Ovary (tissue), 9 donors: ENCODE data around the gene DDX20. TPM values are rescaled to one million over a fixed set of nuclear protein-coding genes. Genes with fewer than 3 reads are reported as not detected.

ENCODE experiments used
- DNase-seq, 5 donors: peaks; one replicate each; pipeline ENCODE4 v3.0.0-alpha.2; 2019 to 2020
- H3K27ac ChIP-seq, 2 donors: fragments of 200-600 bp; one replicate each; pipeline versions ENCODE4 v1.5.1 to v1.8.0; 2019 to 2022
- H3K27me3 ChIP-seq: fragments of 200-600 bp; one replicate; pipeline ENCODE4 v1.8.0; 2022
- H3K36me3 ChIP-seq: fragments of 200-600 bp; sonication (generic); one replicate; pipeline ENCODE4 v1.5.1; 2019
- H3K4me1 ChIP-seq: one replicate; pipeline ENCODE4 v1.8.1; 2013; ENCODE audit warnings: mild to moderate bottlenecking, moderate library complexity; ENCODE audit not compliant: insufficient read depth
- H3K4me3 ChIP-seq: fragments of 200-600 bp; sonication (generic); one replicate; pipeline ENCODE4 v1.5.1; 2017
- H3K9me3 ChIP-seq, 2 donors: fragments of 200-600 bp in 1 of 2; sonication (generic) in 1 of 2; one replicate each; pipeline versions ENCODE4 v1.5.1 to v1.8.1; 2013 to 2019; ENCODE audit warnings: mild to moderate bottlenecking in 1 of 2, moderate library complexity in 1 of 2
- CTCF ChIP-seq, 3 donors: fragments of 450-650 bp in 2 of 3; fragments of 200-600 bp in 1 of 3; IDR thresholded peaks; one replicate each; pipeline versions ENCODE4 v1.5.1 to v1.8.0; 2016 to 2022; ENCODE audit warnings: antibody characterized with exemption in 3 of 3, mild to moderate bottlenecking in 1 of 3
- EP300 ChIP-seq: sonication (generic); formaldehyde crosslinking; IDR thresholded peaks from one replicate; pipeline ENCODE4 v1.6.1; 2017; ENCODE audit warnings: antibody characterized with exemption
- POLR2A ChIP-seq: fragments of 450-650 bp; IDR thresholded peaks from one replicate; pipeline ENCODE4 v1.6.1; 2017; ENCODE audit warnings: antibody characterized with exemption, mild to moderate bottlenecking, moderate library complexity
- WGBS, 3 donors: extraction: QIAGEN DNeasy Blood & Tissue Kit in 1 of 3; methylation state at CpG; one replicate each; pipeline versions ENCODE4 v1.1.5 to v1.1.7; 2013 to 2017; 5-methylcytosine and 5-hydroxymethylcytosine counted together
- intact Hi-C, 4 donors: fragments of 100-400 bp; cut with DNase I; formaldehyde crosslinking; loops; one replicate each; pipeline versions ENCODE4 v1.11.0 to v1.15.1; 2022 to 2023
- polyA plus RNA-seq, 2 donors: library from polyadenylated mRNA; stranded (reverse); fragments of 200-250 nt in 1 of 2; fragments of 350-450 nt in 1 of 2; fragmentation: Illumina TruSeq in 1 of 2; extraction: RNeasy Lipid Tissue Mini Kit (QIAGEN cat#74804) in 1 of 2; gene quantifications; one replicate each; pipeline ENCODE4 v1.2.3, GENCODE V29; 2013 to 2014
- total RNA-seq, 7 donors: library from RNA; depleted of rRNA in 2 of 7; stranded (reverse); fragments of >200 nt in 2 of 7; fragmentation: NEBNext Ultra II Directional in 3 of 7; extraction: Animal tissue kit (Norgen Biotek cat#: 25700) in 3 of 7; gene quantifications; one replicate each; pipeline versions ENCODE4 v1.1.0 to v1.2.4, GENCODE V29; 2016 to 2023
- donor health status: DM: no; HTN: no; CAD: no; lungs with moderate emphysema.
- donor health status: DM: no; HTN: no; CAD: no.
- donor health status: Bipolar disorder and iron deficiency.
- donor health status: DM: yes; HTN: yes; CAD: no.
- donor health status: DM: no; HTN: no; CAD: no.
- donor health status: DM: yes; HTN: yes; CAD: no.

Gene DDX20
- total and polyA plus RNA-seq, 9 donors = 7.3 to 26.9 (median 11.8) TPM

DNA sequence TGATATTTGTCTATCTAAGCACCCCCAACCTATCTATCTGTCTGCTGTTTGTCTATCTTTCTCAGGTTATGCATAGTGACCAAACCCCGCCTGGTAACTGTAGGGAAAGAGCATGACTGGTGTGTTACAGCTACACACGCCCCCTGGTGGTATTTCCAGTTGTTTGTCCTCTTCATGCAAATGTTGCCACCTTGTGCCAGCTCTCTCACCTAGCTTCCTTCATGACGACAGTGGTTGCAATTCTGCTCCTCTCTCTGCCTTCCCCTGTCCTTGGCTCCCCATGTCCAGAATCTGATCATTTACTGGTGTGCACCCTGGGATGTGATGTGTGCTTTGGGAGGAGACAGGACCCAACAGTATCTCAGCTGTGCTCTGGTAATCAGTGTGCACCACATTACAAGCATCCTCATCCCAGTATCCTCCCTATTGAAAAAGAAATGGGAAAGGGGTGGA is 8.4 kb upstream of the DDX20 start:
- WGBS, 3 donors = 58 to 63% (median 58%) methylated on average over 3 of the region's 3 CpGs
- no peaks in the 10 kb centered on the region for H3K9me3 ChIP-seq
- H3K27ac ChIP-seq = no peak overlapping the region
- intact Hi-C loops = loop anchor here in 1 of 4 donors (10.0 kb wide), 1 partner anchor 243 kb away; the partner anchor contains the start of genes ADORA3 and TMIGD3
- H3K4me3 ChIP-seq = no peak overlapping the region
- TF ChIP-seq CTCF (IDR thresholded peaks at IDR 0.05) = peak in 2 of 3 donors; percentile 12 to 32
- no peak for TF ChIP-seq EP300
- H3K4me1 ChIP-seq = no peaks in the 10 kb centered on the region
- peak in 1 of 5 donors; percentile 50 for DNase-seq
- no peaks in the 10 kb centered on the region for H3K27me3 ChIP-seq
- no peaks in the 10 kb centered on the region for H3K36me3 ChIP-seq

DNA sequence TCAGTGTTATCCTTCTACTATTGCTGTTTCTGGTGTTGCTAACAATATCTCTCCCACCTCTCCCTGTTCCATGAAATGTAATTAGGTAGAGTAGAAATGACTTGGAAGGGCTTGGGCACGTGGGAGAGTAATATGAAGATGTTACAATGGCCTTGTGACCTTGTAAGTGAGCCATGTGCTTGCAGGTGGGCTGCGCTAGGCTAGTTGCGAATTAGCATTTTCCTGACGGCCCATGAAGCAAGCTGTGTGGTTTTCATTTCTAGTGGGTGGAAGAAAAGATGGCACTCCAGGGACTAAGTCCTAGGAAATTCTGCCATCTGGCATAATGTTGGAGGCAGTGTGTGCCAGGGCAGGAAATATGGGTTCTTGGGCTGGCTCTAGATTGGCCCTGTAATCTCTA is 7.8 kb upstream of the DDX20 start:
- no peaks in the 10 kb centered on the region for H3K27me3 ChIP-seq
- no peaks in the 10 kb centered on the region for H3K4me1 ChIP-seq
- no peaks in the 10 kb centered on the region for H3K9me3 ChIP-seq
- intact Hi-C loops = loop anchor here in 1 of 4 donors (10.0 kb wide), 1 partner anchor 243 kb away; the partner anchor contains the start of genes ADORA3 and TMIGD3
- no peak overlapping the region for H3K4me3 ChIP-seq
- 76 to 83% (median 81%) methylated on average over 4 of the region's 4 CpGs for WGBS, 3 donors
- no peak overlapping the region for H3K27ac ChIP-seq
- TF ChIP-seq CTCF (IDR thresholded peaks at IDR 0.05) (no peak), POLR2A (no peak), EP300 (no peak)
- H3K36me3 ChIP-seq = no peaks in the 10 kb centered on the region
- DNase-seq = no peak

- no peaks in the 10 kb centered on the region for H3K4me1 ChIP-seq
- no peak for TF ChIP-seq CTCF (IDR thresholded peaks at IDR 0.05)
- TF ChIP-seq EP300 = no peak
- no peak for TF ChIP-seq POLR2A
- WGBS, 3 donors = 77 to 87% (median 82%) methylated on average over 3 of the region's 3 CpGs
- DNase-seq = no peak
- no peaks in the 10 kb centered on the region for H3K9me3 ChIP-seq
- no peaks in the 10 kb centered on the region for H3K36me3 ChIP-seq
- intact Hi-C loops = loop anchor here in 2 of 4 donors (5.0 to 10.0 kb wide), 3 partner anchors 32 to 245 kb away; partner anchors contain the start of genes ADORA3 (in 1 of the 2) and TMIGD3 (in 1 of the 2)
- H3K27ac ChIP-seq = no peak overlapping the region
- no peak overlapping the region for H3K4me3 ChIP-seq
- no peaks in the 10 kb centered on the region for H3K27me3 ChIP-seq
Observed at GRCh38 chr1:111749628-111750027, 6.1 kb upstream of the DDX20 start.

GRCh38 chr1:111750856-111751255 is 4.8 kb upstream of the DDX20 start:
- no peak overlapping the region for H3K4me3 ChIP-seq
- no peaks in the 10 kb centered on the region for H3K9me3 ChIP-seq
- H3K27me3 ChIP-seq = no peaks in the 10 kb centered on the region
- no peak overlapping the region for H3K27ac ChIP-seq
- intact Hi-C loops = loop anchor here in 1 of 4 donors (5.0 to 10.0 kb wide), 2 partner anchors 34 to 156 kb away; no protein-coding TSS in a partner anchor
- no peaks in the 10 kb centered on the region for H3K4me1 ChIP-seq
- TF ChIP-seq EP300 (no peak), CTCF (IDR thresholded peaks at IDR 0.05) (no peak), POLR2A (no peak)
- H3K36me3 ChIP-seq = no peaks in the 10 kb centered on the region
- DNase-seq = no peak
- WGBS, 3 donors = 32 to 46% (median 39%) methylated on average over 2 of the region's 2 CpGs
